A673 (cell line): ENCODE data around the gene SLC25A6.

Source experiments
- CTCF ChIP-seq: fragments of 300-800, 200-600 bp; sonication (generic); conservative IDR thresholded peaks from 2 replicates; pipeline ENCODE4 v1.5.1; 2017; ENCODE audit warnings: low read depth, mild to moderate bottlenecking, antibody characterized with exemption, low read length, moderate library complexity, mixed read lengths
- EZH2 ChIP-seq: fragments of 200-600 bp; sonication (generic); IDR thresholded peaks from 2 replicates; pipeline ENCODE4 v1.6.1; 2017; ENCODE audit warnings: borderline replicate concordance, low read depth, mild to moderate bottlenecking, mixed read lengths, antibody characterized with exemption, low read length; ENCODE audit not compliant: poor library complexity, severe bottlenecking

DNA sequence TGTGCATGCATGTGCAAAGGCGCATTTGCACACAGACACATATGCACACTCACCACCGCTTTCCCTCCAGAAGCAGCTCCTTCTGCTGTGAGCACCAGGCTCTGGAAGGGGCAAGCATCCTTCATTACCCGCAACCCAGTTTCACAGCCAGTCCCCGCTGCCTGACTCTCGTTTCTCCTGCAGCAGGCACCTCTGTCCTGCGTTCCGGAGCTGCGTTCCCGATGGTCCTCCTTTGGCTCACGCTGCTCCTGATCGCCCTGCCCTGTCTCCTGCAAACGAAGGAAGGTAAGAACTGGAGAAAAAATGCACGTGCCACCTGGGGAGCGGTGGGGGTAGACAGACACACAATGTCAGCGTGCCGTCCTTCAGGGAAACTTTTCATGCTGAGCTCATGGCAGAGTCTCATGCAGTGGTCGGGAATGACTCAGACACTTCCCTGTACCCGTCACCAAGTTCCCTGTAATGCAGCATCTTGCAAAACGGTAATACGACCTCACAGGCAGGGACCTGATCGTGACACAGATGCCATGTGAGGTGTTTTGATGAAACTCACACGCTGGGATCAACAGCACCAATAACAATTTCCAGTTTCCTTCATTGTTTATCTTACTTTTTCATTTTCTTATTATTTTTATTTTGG is 50.2 kb downstream of the SLC25A6 start:
- TF ChIP-seq CTCF (no peak), EZH2 (no peak)
